Stimulated activated memory B cell treated with anti-CD40 and anti-IgM and Interleukin-4, amounts not matched to agents 10 μg/mL and 1 μg/mL and 100 μg/mL, for 72 hours (primary cell): Measurements from ENCODE around the gene SPCS3.
A peak's percentile ranks its signal among the peaks of the same experiment; 100 is the strongest.
"Not testable (repeated sequence)": the region's sequence is repeated elsewhere in the genome, so short reads cannot be mapped to it uniquely, and the experiment has no call there.

Source experiments
- ATAC-seq: fragments of 150-1000 bp; cut with Tn5 transposase; 2 replicates; pipeline ENCODE4 v1.10.0; 2021
- H3K27ac Mint-ChIP-seq: one replicate; pipeline ENCODE4 v1.8.0; 2022; ENCODE audit warnings: mild to moderate bottlenecking, mixed read lengths
- H3K27me3 Mint-ChIP-seq: one replicate; pipeline ENCODE4 v1.8.0; 2022; ENCODE audit warnings: mixed read lengths
- H3K36me3 Mint-ChIP-seq: one replicate; pipeline ENCODE4 v1.8.0; 2022; ENCODE audit warnings: mixed read lengths
- H3K4me1 Mint-ChIP-seq: one replicate; pipeline ENCODE4 v1.8.0; 2022; ENCODE audit warnings: mixed read lengths
- H3K4me3 Mint-ChIP-seq: one replicate; pipeline ENCODE4 v1.8.0; 2022; ENCODE audit warnings: mild to moderate bottlenecking, moderate library complexity, mixed read lengths
- H3K9me3 Mint-ChIP-seq: one replicate; pipeline ENCODE4 v1.8.0; 2022; ENCODE audit warnings: mixed read lengths

SPCS3 gene

DNA sequence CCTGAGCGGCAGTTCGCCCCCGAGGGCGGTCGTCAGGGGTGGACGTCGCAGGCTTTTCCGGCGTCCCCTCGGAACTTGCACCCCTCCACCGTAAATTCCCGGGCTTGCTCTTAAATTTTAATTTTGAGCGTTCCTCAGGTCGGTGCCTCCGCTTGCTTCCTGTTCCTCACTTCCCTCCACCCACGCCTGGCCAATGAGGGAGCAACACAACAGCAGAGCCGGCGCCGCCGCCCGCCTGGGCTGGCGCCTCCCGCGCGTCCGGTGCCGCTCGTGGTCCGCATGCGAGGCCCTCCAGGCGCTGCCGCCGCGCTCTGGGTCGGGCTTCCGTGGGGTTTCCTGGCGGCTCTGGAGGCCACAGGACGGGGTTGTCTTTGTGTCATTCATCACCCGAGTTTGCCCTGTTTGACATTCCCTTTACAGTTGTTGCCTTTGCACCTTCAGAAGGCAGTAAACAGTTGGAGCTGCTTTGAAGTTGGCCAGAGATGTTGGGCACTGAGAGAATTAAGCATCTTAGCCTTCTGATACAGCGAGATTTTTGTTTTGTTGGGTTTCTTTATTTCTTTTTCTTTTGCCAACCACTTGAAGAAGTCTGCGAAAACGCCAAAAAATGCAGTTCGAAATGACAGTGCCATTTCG is 692 bp downstream of the SPCS3 start:
- peak overlapping the region; percentile 97 for H3K27ac Mint-ChIP-seq
- peaks cover 38% of the 10 kb centered on the region for H3K4me1 Mint-ChIP-seq
- no peaks in the 10 kb centered on the region for H3K36me3 Mint-ChIP-seq
- H3K9me3 Mint-ChIP-seq = no peaks in the 10 kb centered on the region
- H3K27me3 Mint-ChIP-seq = no peaks in the 10 kb centered on the region
- peak; percentile 90 for ATAC-seq
- H3K4me3 Mint-ChIP-seq = peak overlapping the region; percentile 98

DNA sequence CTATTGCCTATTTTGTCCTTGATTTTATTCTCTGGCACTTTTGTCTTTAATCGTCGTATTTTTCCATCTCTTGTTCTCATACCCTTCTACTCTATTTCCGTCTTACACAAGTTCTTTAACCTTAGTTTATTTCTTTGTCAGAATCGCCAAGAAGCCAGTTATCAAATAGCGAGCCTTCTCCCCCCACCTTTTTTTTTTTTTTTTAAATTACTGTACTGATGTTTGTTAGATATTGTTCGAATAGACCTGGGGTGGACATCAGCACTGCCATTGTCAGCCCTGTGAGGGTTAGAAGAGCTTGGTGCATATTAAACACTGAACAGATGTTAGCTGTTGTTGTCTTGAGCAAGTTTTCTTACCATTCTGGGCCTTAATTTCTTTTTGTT is 1.2 kb downstream of the SPCS3 start:
- Mint-ChIP-seq H3K27ac (peak overlapping the region; percentile 97), H3K9me3 (no peaks in the 10 kb centered on the region), H3K27me3 (no peaks in the 10 kb centered on the region), H3K4me3 (peak overlapping the region; percentile 98), H3K4me1 (peaks cover 38% of the 10 kb centered on the region), H3K36me3 (no peaks in the 10 kb centered on the region)
- no peak for ATAC-seq

DNA sequence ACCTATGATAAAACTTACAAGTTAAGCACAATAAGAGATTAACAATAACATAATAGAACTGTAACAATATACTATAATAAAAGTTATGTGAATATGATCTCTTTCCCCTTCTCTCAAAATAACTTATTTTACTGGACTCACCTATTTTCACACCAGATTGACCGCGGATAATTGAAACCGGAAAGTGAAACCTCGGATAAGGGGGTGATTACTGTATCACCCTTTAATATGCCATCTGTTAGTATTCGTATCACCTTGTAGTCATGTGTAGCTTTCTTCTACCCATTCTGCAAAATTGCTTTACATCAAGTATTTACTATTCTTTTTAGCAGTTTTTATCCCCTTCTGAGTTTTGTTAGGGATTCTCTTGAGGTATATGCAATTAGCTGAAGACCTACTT is 1.8 kb downstream of the SPCS3 start:
- Mint-ChIP-seq H3K9me3 (no peaks in the 10 kb centered on the region), H3K27me3 (no peaks in the 10 kb centered on the region), H3K4me1 (peaks cover 38% of the 10 kb centered on the region), H3K36me3 (no peaks in the 10 kb centered on the region), H3K4me3 (peak overlapping the region; percentile 98), H3K27ac (peak overlapping the region; percentile 97)
- ATAC-seq = no peak

DNA sequence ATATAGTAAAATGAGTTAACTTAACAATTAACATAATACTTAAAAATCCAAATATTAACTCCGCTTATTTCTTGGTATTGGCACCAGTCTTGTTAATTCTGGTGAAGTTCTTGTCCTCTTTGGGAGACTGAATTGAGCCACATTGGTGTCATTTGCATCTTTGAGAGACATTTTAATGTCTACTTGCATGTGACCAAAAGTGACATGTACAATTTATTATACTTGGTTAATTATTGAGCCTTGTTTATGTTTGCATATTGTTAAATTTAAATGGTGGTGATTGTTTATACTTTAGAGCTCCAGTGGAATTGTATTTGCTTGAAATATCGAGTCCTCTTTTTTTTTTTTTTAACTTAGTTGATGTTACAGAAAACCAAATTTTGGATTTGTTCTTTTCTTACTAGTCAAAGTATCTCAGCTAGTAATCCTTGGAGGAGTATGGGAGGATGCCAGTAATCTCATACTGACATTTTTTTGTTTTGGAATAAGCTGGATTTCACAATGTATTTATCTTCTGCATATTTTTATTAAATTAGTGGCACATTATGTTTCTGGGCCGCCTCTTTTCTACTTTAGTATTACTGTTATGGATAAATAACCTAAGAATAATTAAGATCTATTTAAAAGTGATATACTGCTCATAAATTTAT is 3.9 kb downstream of the SPCS3 start:
- Mint-ChIP-seq H3K36me3 (peaks cover 6% of the 10 kb centered on the region), H3K27ac (no peak overlapping the region), H3K9me3 (no peaks in the 10 kb centered on the region), H3K4me3 (no peak overlapping the region), H3K27me3 (no peaks in the 10 kb centered on the region), H3K4me1 (peaks cover 38% of the 10 kb centered on the region)
- ATAC-seq = no peak

DNA sequence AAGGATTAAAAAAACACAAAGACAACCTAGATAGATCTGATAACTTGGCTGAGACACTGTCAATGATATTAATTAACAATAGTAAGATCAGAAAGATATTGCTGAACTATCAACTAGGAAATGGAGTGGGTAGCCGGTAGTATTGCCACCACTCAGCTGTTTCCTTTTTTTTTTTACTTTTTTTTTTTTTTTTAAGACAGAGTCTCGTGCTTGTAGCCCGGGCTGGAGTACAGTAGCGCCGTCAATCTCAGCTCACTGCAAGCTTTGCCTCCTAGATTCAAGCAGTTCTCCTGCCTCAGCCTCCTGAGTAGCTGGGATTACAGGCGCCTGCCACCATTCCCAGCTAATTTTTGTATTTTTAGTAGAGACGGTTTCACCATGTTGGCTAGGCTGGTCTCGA is 5.1 kb downstream of the SPCS3 start:
- H3K27ac Mint-ChIP-seq, ATAC-seq, H3K36me3 Mint-ChIP-seq, H3K27me3 Mint-ChIP-seq, H3K4me3 Mint-ChIP-seq, H3K9me3 Mint-ChIP-seq: not testable (repeated sequence)
- H3K4me1 Mint-ChIP-seq = peaks cover 38% of the 10 kb centered on the region

DNA sequence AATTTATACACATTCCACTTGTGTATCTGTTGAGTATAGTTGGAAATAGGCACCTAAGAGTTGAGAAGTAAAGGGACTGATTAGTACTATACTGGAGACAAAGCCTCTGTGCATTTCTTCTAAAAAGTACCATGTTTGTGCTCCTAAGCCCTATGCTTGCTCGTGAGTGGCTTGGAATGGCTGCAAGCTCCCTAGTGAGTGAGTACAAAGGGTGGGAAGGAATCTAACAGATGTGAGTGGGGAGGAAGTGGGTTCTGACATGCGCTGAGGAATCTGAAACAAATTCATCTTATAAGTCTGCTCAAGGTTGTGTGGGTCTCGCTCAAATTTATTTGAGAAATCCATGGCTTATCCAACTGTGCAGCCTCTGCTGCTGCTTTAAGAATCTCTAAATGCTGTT is 13.3 kb downstream of the SPCS3 start:
- ATAC-seq = no peak
- Mint-ChIP-seq H3K36me3 (peaks cover 24% of the 10 kb centered on the region), H3K4me1 (peaks cover 5% of the 10 kb centered on the region), H3K27ac (no peak overlapping the region), H3K27me3 (no peaks in the 10 kb centered on the region), H3K4me3 (no peak overlapping the region), H3K9me3 (no peaks in the 10 kb centered on the region)

DNA sequence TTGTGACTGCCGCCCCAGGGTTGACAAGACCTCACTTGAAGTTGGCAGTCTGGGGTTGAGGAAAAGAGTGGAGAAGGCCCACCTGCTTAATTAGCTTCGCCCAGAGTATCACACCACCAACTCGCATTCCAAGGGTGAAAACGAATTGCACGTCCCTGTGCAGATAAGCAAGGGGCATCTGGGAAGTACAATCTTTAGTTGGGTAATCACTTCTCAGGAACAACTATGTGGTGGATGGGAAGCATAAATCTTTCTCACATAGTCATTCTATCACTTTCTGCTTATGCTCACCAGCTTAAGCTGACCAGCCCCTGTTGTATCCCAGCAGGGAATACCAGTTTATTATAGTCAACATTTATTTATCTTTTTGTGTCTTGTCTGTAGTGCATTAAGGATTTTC is 14.3 kb downstream of the SPCS3 start:
- no peak for ATAC-seq
- Mint-ChIP-seq H3K4me1 (peaks cover 5% of the 10 kb centered on the region), H3K9me3 (no peaks in the 10 kb centered on the region), H3K27ac (no peak overlapping the region), H3K36me3 (peaks cover 19% of the 10 kb centered on the region), H3K4me3 (no peak overlapping the region), H3K27me3 (no peaks in the 10 kb centered on the region)

DNA sequence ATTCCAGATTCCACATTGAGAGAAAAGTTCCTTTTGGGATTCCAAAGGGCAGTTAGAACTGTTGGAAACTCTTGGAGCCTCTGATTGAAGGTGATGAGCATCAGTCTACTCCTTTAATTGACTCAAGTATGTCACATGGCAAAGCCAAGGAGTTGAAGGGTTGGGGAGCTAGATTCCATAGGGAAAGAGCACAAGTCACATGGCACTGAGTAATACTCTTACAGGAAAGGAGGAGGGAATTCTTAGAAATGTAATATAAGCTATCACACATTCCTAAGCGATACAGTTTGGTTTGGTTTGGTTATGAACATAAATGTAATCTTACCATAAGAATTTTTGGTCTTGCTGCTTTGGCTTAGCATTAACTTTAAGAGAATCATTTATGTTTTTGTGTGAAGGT is 15.7 kb downstream of the SPCS3 start:
- Mint-ChIP-seq H3K9me3 (no peaks in the 10 kb centered on the region), H3K4me3 (no peak overlapping the region), H3K27me3 (no peaks in the 10 kb centered on the region), H3K4me1 (peaks cover 5% of the 10 kb centered on the region), H3K36me3 (peaks cover 19% of the 10 kb centered on the region), H3K27ac (no peak overlapping the region)
- no peak for ATAC-seq

DNA sequence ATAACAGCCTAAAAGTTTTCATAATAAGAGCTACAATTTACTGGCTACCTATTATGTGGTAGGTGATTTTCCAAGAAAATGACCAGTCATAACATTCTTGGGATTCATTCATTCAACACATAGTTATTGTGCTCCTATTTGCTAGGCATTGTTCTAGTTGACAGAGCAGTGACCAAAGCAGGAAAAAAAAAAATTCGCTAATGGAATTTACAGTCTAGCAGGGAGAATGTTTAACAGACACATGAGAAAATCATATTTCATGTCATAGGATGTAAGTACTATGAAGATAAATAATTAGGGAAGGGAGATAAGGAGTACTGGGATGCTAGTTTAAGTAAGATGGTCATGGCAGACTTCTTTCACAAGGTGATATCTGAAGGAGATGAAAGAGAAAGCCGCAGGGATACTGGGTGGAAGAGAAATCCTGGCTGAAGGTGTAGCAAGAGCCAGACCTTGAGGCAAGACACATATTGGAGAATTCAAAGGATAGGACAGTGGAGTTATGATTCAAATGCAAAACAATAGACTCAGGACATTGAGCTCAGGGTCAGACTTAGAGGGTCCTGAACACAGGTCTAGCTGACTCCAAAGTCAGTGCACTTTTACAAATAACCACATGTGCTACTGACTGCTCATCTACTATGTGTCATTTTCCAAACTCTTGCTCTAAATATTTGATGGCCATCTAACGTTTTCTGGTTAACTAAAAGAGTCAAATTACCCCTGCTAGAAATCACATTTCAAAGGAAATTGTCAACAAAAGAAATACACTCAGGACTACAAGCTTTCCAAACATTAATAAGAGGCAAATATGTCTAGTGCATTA is 20.4 kb downstream of the SPCS3 start:
- Mint-ChIP-seq H3K9me3 (peaks cover 8% of the 10 kb centered on the region), H3K36me3 (peaks cover 22% of the 10 kb centered on the region), H3K27me3 (no peaks in the 10 kb centered on the region), H3K4me3 (no peak overlapping the region), H3K4me1 (peaks cover 4% of the 10 kb centered on the region), H3K27ac (no peak overlapping the region)
- no peak for ATAC-seq

DNA sequence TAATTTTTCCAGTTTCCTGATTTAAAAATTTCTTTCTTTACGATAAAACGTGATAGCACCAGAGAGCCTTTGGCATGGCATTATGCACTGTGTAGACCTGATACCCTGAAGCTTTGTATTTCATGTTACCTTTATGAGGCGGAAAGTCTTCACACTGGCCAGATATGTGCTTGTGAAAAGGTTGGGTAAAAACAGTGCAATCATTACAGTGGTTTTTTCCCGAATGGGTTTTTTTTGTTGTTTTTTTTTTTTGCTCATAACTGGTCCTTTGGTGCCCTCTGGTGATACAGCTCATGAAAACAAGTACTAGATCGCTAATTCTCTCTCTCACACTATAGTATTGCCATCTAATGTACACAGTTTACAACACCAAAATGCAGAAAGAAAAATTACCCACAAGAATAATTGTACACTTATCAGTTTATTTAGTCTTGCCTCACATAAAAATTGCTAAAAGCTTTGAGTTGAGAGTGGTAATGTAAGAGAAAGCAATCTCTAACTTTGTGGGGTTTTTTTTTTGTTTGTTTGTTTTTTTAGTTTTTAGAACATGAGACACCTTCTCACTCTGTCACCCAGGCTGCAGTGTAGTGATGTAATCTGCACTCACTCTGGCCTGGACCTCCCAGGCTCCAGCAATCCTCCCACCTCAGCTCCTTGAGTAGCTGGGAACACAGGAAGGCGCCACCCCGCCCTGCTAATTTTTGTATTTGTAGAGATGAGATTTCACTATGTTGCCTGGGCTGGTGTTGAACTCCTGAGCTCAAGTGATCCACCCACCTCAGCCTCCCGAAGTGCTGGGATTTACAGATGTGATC is 21.3 kb downstream of the SPCS3 start:
- Mint-ChIP-seq H3K36me3 (peaks cover 27% of the 10 kb centered on the region), H3K9me3 (peaks cover 8% of the 10 kb centered on the region), H3K4me1 (no peaks in the 10 kb centered on the region), H3K4me3 (no peak overlapping the region), H3K27me3 (no peaks in the 10 kb centered on the region), H3K27ac (no peak overlapping the region)
- ATAC-seq = peak; percentile 34

DNA sequence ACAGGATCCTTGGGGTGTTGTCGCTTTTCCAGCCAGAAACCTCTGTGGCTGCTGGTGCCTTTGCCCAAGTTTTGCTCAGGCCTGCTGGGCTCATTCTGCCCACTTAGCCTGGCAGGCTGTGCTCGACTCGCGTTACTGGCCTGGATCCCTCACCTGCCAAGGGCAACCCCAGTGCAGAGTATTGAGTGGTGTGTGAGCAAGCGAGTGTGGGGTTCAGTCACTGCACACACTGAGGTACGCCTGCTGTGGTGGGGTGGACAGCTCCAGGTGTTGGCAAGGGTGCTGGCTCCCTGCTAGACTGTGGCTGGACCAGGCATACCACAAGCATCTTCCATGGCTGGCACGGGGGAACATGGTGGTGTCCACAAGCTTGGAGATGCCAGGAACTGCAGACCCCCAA is 22.6 kb downstream of the SPCS3 start:
- ATAC-seq = no peak
- H3K27ac Mint-ChIP-seq = no peak overlapping the region
- H3K4me3 Mint-ChIP-seq = no peak overlapping the region

DNA sequence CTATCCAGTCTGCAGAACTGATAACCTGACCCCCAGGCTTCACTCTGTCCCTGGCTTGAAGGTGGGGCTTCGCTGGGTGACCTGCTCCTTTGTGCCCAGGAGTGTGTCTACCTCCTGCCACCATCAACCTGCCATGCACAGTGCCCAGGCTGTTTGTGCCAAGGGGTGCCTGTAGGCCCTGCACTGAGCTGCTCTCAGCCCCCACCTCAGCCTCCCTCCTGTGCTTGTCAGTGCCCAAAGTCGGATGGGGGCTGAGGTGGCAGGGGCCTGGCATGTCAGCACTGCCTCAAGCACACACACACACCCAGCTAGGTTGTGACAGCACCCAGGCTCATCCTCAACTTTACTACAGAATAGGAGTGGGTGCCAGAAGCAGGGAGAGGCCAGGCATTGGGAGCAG is 23.5 kb downstream of the SPCS3 start:
- H3K4me1 Mint-ChIP-seq = no peaks in the 10 kb centered on the region
- peaks cover 8% of the 10 kb centered on the region for H3K9me3 Mint-ChIP-seq
- no peak overlapping the region for H3K4me3 Mint-ChIP-seq
- H3K27ac Mint-ChIP-seq = no peak overlapping the region
- no peak for ATAC-seq
- H3K36me3 Mint-ChIP-seq = peaks cover 27% of the 10 kb centered on the region
- H3K27me3 Mint-ChIP-seq = no peaks in the 10 kb centered on the region

More for the DNA sequence above, 22.6 kb downstream of the SPCS3 start:
- no peaks in the 10 kb centered on the region for H3K27me3 Mint-ChIP-seq
- H3K9me3 Mint-ChIP-seq = peaks cover 8% of the 10 kb centered on the region
- H3K36me3 Mint-ChIP-seq = peaks cover 27% of the 10 kb centered on the region
- H3K4me1 Mint-ChIP-seq = no peaks in the 10 kb centered on the region

DNA sequence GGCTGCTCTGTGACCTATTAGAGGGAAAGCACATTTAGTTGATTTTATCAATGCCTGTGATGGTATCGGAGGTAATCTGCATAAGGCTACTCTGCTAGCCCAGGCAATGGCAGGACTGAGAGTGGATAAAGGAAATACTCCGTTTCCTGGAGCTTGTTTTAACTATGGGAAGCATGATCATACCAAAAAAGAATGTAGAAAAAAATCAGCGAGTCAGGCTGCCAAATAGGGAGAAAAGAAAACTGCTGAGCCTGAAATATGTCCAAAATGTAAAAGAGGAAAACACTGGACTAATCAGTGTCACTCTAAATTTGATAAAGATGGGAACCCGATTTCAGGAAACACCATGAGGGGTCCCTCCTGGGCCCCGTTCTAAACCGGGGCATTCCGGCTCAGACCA is 25.6 kb downstream of the SPCS3 start:
- not testable (repeated sequence) for H3K4me1 Mint-ChIP-seq, H3K27ac Mint-ChIP-seq, H3K4me3 Mint-ChIP-seq, ATAC-seq, H3K27me3 Mint-ChIP-seq
- peaks cover 42% of the 10 kb centered on the region for H3K36me3 Mint-ChIP-seq
- H3K9me3 Mint-ChIP-seq = peaks cover 10% of the 10 kb centered on the region

DNA sequence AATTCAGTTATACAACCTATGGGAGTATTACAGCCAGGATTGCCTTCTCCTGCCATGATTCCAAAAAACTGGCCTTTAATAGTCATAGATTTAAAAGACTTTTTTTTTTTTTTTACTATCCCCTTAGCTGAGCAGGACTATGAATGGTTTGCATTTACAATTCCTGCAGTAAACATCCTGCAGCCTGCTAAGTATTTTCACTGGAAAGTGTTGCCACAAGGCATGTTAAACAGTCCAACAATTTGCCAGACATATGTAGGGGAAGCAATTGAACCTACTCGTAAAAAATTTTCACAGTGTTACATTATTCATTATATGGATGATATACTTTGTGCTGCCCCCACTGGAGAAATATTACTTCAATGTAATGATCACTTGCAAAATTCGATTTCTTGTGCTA is 27.1 kb downstream of the SPCS3 start:
- H3K27ac Mint-ChIP-seq, ATAC-seq, H3K27me3 Mint-ChIP-seq, H3K4me1 Mint-ChIP-seq, H3K4me3 Mint-ChIP-seq: not testable (repeated sequence)
- peaks cover 10% of the 10 kb centered on the region for H3K9me3 Mint-ChIP-seq
- H3K36me3 Mint-ChIP-seq = peaks cover 55% of the 10 kb centered on the region

DNA sequence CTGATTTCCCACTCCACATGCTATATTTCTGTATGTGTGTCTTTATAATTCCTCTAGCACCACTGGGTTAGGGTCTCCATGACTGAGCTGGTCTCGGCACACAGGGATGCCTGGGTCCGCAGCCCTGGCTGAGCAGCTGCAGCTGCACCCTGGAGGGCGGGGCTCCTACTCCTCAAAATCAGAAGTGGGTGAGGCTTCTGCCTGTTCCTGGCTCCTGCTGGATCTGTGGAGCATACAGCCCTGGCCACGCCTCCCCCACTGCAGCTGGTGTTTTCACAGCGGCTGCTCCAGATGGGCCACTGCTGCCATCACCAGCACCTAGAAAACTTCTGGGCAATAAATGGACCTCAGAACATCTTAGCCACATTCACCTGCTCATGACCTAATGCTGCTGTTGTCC is 30.9 kb downstream of the SPCS3 start:
- H3K9me3 Mint-ChIP-seq = peaks cover 2% of the 10 kb centered on the region
- no peak for ATAC-seq
- H3K4me3 Mint-ChIP-seq = no peak overlapping the region
- H3K27me3 Mint-ChIP-seq = no peaks in the 10 kb centered on the region
- H3K4me1 Mint-ChIP-seq = no peaks in the 10 kb centered on the region
- no peak overlapping the region for H3K27ac Mint-ChIP-seq
- peaks cover 31% of the 10 kb centered on the region for H3K36me3 Mint-ChIP-seq
